Measurements from ENCODE around the gene PSMG3. TPM values are rescaled to one million over a fixed set of nuclear protein-coding genes. Genes with fewer than 3 reads are reported as not detected.

Gene PSMG3
- total RNA-seq, 1 experiment from 2014 or later, result 63.0 TPM

GRCh38 chr7:1523844-1524243 is 46.0 kb downstream of the PSMG3 start:
- H2AFZ ChIP-seq (ENCODE audit: low read length), result no peak overlapping the region

More at GRCh38 chr7:1523844-1524243, 46.0 kb downstream of the PSMG3 start:
- H3K14ac ChIP-seq (ENCODE audit: insufficient read depth, low read length), result no peak overlapping the region
- no peak overlapping the region for H3K4me3 Mint-ChIP-seq
- no peak overlapping the region for H4K8ac ChIP-seq (replicated peaks; ENCODE audit: insufficient read length, low read depth, low read length)
- H3K23ac ChIP-seq (ENCODE audit: insufficient read length, low read depth, low read length), result no peak overlapping the region
- TF ChIP-seq, protein P1, sequence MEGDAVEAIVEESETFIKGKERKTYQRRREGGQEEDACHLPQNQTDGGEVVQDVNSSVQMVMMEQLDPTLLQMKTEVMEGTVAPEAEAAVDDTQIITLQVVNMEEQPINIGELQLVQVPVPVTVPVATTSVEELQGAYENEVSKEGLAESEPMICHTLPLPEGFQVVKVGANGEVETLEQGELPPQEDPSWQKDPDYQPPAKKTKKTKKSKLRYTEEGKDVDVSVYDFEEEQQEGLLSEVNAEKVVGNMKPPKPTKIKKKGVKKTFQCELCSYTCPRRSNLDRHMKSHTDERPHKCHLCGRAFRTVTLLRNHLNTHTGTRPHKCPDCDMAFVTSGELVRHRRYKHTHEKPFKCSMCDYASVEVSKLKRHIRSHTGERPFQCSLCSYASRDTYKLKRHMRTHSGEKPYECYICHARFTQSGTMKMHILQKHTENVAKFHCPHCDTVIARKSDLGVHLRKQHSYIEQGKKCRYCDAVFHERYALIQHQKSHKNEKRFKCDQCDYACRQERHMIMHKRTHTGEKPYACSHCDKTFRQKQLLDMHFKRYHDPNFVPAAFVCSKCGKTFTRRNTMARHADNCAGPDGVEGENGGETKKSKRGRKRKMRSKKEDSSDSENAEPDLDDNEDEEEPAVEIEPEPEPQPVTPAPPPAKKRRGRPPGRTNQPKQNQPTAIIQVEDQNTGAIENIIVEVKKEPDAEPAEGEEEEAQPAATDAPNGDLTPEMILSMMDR (conservative IDR thresholded peaks at IDR 0.05), result no peak
- H3K4me1 ChIP-seq (ENCODE audit: insufficient read depth, low read length), result no peaks in the 10 kb centered on the region
- no peak overlapping the region for H3K27ac ChIP-seq (ENCODE audit: insufficient read length, low read depth, low read length)
- no peaks in the 10 kb centered on the region for H4K20me1 ChIP-seq (ENCODE audit: control insufficient read depth, insufficient read depth, insufficient read length)
- H3K79me2 ChIP-seq (ENCODE audit: insufficient read depth, low read length), result no peaks in the 10 kb centered on the region
- peaks cover 8 to 22% of the 10 kb centered on the region in 2 experiments for H3K4me1 Mint-ChIP-seq
- H3K27me3 ChIP-seq (ENCODE audit: insufficient read depth, low read length), result no peaks in the 10 kb centered on the region
- WGBS (ENCODE audit: extremely low coverage, insufficient read length, low lambda C conversion rate), result no CpG with 5 or more reads among the region's 17 CpGs
- no peak overlapping the region for H2BK120ac ChIP-seq (ENCODE audit: low read depth, low read length, poor library complexity, severe bottlenecking)
- H3K4me2 ChIP-seq (ENCODE audit: insufficient read depth, insufficient read length, low read length), result no peak overlapping the region
- no peaks in the 10 kb centered on the region for H3K9me3 ChIP-seq (ENCODE audit: control insufficient read depth, low read depth, low read length)
- H3K23me2 ChIP-seq (ENCODE audit: insufficient read length, low read depth, low read length, poor library complexity, severe bottlenecking), result no peaks in the 10 kb centered on the region
- peaks cover 4 to 11% of the 10 kb centered on the region in 2 experiments; a peak in 3 of 5 replicates for H3K9me3 Mint-ChIP-seq
- no peak overlapping the region for H3K4ac ChIP-seq (ENCODE audit: low read depth, low read length)
- no peak for DNase-seq
- H3K36me3 Mint-ChIP-seq (ENCODE audit: insufficient read depth in 1 of 3, low read depth in 3 of 3), result no peaks in the 10 kb centered on the region
- no peak overlapping the region for H2BK15ac ChIP-seq (ENCODE audit: low read depth, low read length)
- no peak overlapping the region for H3T11ph ChIP-seq (ENCODE audit: low read length)
- H3K79me1 ChIP-seq (ENCODE audit: insufficient read depth, low read depth, low read length, poor library complexity, severe bottlenecking), result no peaks in the 10 kb centered on the region
- no peak overlapping the region for H3K18ac ChIP-seq (ENCODE audit: insufficient read length, low read depth, low read length)
- H2BK5ac ChIP-seq (ENCODE audit: insufficient read length, low read length), result no peak overlapping the region
- no peak overlapping the region for H2BK20ac ChIP-seq (ENCODE audit: low read depth, low read length, poor library complexity, severe bottlenecking)
- no peak overlapping the region for H2BK12ac ChIP-seq (ENCODE audit: insufficient read length, low read depth, low read length)
- H3K56ac ChIP-seq (ENCODE audit: insufficient read length, low read depth, low read length), result no peak overlapping the region
- no peak overlapping the region for H3K9ac ChIP-seq (ENCODE audit: extremely low read depth, insufficient read length, low read length)
- H4K91ac ChIP-seq (ENCODE audit: insufficient read length, low read depth, low read length), result no peak overlapping the region
- H3K27ac Mint-ChIP-seq, result no peak overlapping the region
- H2AK5ac ChIP-seq (ENCODE audit: insufficient read length, low read length), result no peak overlapping the region
- H3K27me3 Mint-ChIP-seq (ENCODE audit: low read depth), result peaks cover 2% of the 10 kb centered on the region
- no peak overlapping the region for H4K5ac ChIP-seq (ENCODE audit: insufficient read length, low read depth, low read length)

Measured in H9 (cell line).